Stomach smooth muscle (tissue), 2 donors: Measurements from ENCODE around the gene LHFPL2.
"Not testable (repeated sequence)": the region's sequence is repeated elsewhere in the genome, so short reads cannot be mapped to it uniquely, and the experiment has no call there.

Source experiments
- H3K27ac ChIP-seq: one replicate; pipeline ENCODE4 v1.7.0; 2013; ENCODE audit warnings: mild to moderate bottlenecking, low read length, inconsistent platforms
- H3K27me3 ChIP-seq, 2 donors: one replicate each; pipeline ENCODE4 v1.7.0; 2013; ENCODE audit warnings: low read length in 2 of 2; ENCODE audit not compliant: insufficient read depth in 2 of 2, control insufficient read depth in 1 of 2
- H3K36me3 ChIP-seq, 2 donors: one replicate each; pipeline ENCODE4 v1.7.0; 2013; ENCODE audit warnings: low read length in 2 of 2; ENCODE audit not compliant: control insufficient read depth in 2 of 2, insufficient read depth in 2 of 2
- H3K4me1 ChIP-seq: one replicate; pipeline ENCODE4 v1.7.0; 2013; ENCODE audit warnings: low read length; ENCODE audit not compliant: control insufficient read depth, insufficient read depth
- H3K4me3 ChIP-seq, 2 donors: one replicate each; pipeline ENCODE4 v1.7.0; 2013; ENCODE audit warnings: low read length in 2 of 2
- H3K9ac ChIP-seq, 2 donors: one replicate each; pipeline ENCODE4 v1.7.0; 2013; ENCODE audit warnings: low read length in 2 of 2, mild to moderate bottlenecking in 1 of 2
- H3K9me3 ChIP-seq, 2 donors: one replicate each; pipeline ENCODE4 v1.7.0; 2013; ENCODE audit warnings: low read length in 2 of 2; ENCODE audit not compliant: control insufficient read depth in 2 of 2
- donor health status: healthy.
- donor health status: Pancreatic carcinoma.

Gene LHFPL2

GRCh38 chr5:78648359-78649210 lies at the start of gene LHFPL2:
LHFPL2 (minus strand) TSS chr5:78648772; CDS start chr5:78510213, 138,559 bp downstream.
- H3K9ac ChIP-seq, result peak within 1 kb of the TSS; percentile 87 to 89
- H3K36me3 ChIP-seq, result no peaks in the 10 kb centered on the region
- no peaks in the 10 kb centered on the region for H3K27me3 ChIP-seq
- peak within 1 kb of the TSS; percentile 84 to 92 for H3K4me3 ChIP-seq
- H3K4me1 ChIP-seq, result peaks cover 23% of the 10 kb centered on the region
- H3K9me3 ChIP-seq, result no peaks in the 10 kb centered on the region
- peak within 1 kb of the TSS; percentile 90 for H3K27ac ChIP-seq

GRCh38 chr5:78696637-78697036 lies 48.1 kb upstream of the LHFPL2 start:
- H3K27ac ChIP-seq, result no peak overlapping the region
- no peaks in the 10 kb centered on the region for H3K27me3 ChIP-seq
- H3K4me1 ChIP-seq, result peaks cover 3% of the 10 kb centered on the region
- H3K36me3 ChIP-seq, result no peaks in the 10 kb centered on the region
- no peaks in the 10 kb centered on the region for H3K9me3 ChIP-seq
- no peak overlapping the region for H3K4me3 ChIP-seq
- no peak overlapping the region for H3K9ac ChIP-seq

DNA sequence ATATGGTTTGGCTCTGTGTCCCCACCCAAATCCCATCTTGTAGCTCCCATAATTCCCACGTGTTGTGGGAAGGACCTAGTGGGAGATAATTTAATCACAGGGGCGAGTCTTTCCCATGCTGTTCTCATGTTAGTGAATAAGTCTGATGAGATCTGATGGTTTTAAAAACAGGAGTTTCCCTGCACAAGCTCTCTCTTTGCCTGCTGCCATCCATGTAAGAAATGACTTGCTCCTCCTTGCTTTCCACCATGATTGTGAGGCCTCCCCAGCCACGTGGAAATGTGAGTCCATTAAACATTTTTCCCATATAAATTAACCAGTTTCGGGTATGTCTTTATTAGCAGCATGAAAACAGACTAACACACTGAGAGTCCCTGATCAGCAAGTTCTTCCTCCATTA lies 47.5 kb upstream of the LHFPL2 start:
- H3K36me3 ChIP-seq, H3K4me3 ChIP-seq, H3K9me3 ChIP-seq, H3K4me1 ChIP-seq, H3K27ac ChIP-seq, H3K27me3 ChIP-seq, H3K9ac ChIP-seq: not testable (repeated sequence)

- Histone ChIP-seq H3K9me3 (no peaks in the 10 kb centered on the region), H3K36me3 (no peaks in the 10 kb centered on the region), H3K9ac (no peak overlapping the region), H3K27ac (no peak overlapping the region), H3K4me3 (no peak overlapping the region), H3K4me1 (peaks cover 4% of the 10 kb centered on the region), H3K27me3 (no peaks in the 10 kb centered on the region)
Measured at GRCh38 chr5:78693339-78693738, 44.8 kb upstream of the LHFPL2 start.

- H3K9ac ChIP-seq, result no peak overlapping the region
- no peaks in the 10 kb centered on the region for H3K9me3 ChIP-seq
- H3K4me1 ChIP-seq, result peaks cover 2% of the 10 kb centered on the region
- no peak overlapping the region for H3K4me3 ChIP-seq
- H3K27me3 ChIP-seq, result no peaks in the 10 kb centered on the region
- H3K27ac ChIP-seq, result no peak overlapping the region
- no peaks in the 10 kb centered on the region for H3K36me3 ChIP-seq
Measured at GRCh38 chr5:78691084-78691960, 42.8 kb upstream of the LHFPL2 start.

- Histone ChIP-seq H3K4me3 (no peak overlapping the region), H3K36me3 (no peaks in the 10 kb centered on the region), H3K9me3 (no peaks in the 10 kb centered on the region), H3K4me1 (peaks cover 2% of the 10 kb centered on the region), H3K27ac (no peak overlapping the region), H3K27me3 (no peaks in the 10 kb centered on the region), H3K9ac (no peak overlapping the region)
Measured at GRCh38 chr5:78690253-78690972, 41.8 kb upstream of the LHFPL2 start.

DNA sequence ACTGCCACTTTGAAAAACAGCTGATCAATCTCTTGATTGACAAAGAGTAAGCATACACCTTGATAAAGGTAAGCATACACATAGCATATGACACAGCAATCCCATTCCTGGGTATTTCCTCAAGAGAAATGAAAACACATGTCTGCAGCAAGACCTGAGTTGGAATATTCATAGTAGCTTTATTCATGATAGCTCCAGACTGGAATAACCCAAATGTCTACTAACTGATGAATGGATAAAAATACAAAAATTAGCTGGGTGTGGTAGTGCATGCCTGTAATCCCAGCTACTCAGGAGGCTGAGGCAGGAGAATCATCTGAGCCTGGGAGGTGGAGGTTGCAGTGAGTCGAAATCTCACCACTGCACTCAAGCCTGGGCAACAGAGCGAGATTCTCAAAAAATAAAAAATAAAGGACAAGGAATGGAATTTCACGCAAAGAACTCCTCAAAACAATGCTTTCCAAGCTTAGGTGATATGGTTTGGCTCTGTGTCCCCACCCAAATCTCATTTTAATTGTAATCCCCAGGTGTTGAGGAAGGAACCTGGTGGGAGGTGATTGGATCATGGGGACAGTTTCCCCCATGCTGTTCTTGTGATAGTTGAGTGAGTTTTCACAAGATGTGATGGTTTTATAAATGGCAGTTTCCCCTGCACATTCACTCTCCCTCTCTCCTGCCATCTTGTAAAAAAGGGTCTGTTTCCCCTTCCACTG lies 41.1 kb upstream of the LHFPL2 start:
- Histone ChIP-seq H3K4me3 (no peak overlapping the region), H3K9me3 (no peaks in the 10 kb centered on the region), H3K36me3 (no peaks in the 10 kb centered on the region), H3K27ac (no peak overlapping the region), H3K4me1 (peaks cover 2% of the 10 kb centered on the region), H3K9ac (no peak overlapping the region), H3K27me3 (no peaks in the 10 kb centered on the region)

- not testable (repeated sequence) for H3K4me1 ChIP-seq, H3K4me3 ChIP-seq, H3K9ac ChIP-seq, H3K27me3 ChIP-seq, H3K9me3 ChIP-seq, H3K36me3 ChIP-seq, H3K27ac ChIP-seq
Measured at GRCh38 chr5:78687514-78687913, 38.9 kb upstream of the LHFPL2 start.

DNA sequence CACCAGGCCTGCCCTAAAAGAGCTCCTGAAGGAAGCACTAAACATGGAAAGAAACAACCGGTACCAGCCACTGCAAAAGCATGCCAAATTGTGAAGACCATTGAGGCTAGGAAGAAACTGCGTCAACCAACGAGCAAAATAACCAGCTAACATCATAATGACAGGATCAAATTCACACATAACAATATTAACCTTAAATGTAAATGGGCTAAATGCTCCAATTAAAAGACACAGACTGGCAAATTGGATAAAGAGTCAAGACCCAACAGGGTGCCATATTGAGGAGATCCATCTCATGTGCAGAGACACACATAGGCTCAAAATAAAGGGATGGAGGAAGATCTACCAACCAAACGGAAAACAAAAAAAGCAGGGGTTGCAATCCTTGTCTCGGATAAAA lies 35.3 kb upstream of the LHFPL2 start:
- H3K4me1 ChIP-seq, H3K4me3 ChIP-seq, H3K9me3 ChIP-seq, H3K36me3 ChIP-seq, H3K27ac ChIP-seq, H3K9ac ChIP-seq, H3K27me3 ChIP-seq: not testable (repeated sequence)

DNA sequence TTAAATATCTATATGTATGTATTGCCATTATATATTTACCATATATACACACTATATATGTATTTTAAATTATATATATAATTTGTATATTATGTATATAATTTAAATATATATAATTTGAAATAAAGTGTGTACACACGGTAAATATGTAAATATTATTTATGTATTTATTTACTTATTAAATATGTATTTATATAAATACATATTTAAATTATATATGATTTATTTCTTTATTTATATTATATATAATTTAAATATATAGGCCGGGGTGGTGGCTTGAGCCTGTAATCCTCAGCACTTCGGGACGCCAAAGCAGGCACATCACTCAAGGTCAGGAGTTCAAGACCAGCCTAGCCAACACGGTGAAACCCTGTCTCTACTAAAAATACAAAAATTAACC lies 31.3 kb upstream of the LHFPL2 start:
- Histone ChIP-seq H3K27ac (no peak overlapping the region), H3K9ac (no peak overlapping the region), H3K4me1 (no peaks in the 10 kb centered on the region), H3K36me3 (no peaks in the 10 kb centered on the region), H3K27me3 (no peaks in the 10 kb centered on the region), H3K4me3 (no peak overlapping the region), H3K9me3 (no peaks in the 10 kb centered on the region)
